MCF 10A (cell line): Measurements from ENCODE around the gene RHOU. TPM values are rescaled to one million over a fixed set of nuclear protein-coding genes. Genes with fewer than 3 reads are reported as not detected.

Source experiments
- BruUV-seq: library from RNA; stranded (reverse); fragments of 400-500 nt; replicated peaks from 2 replicates; lab custom pipeline; 2021; lab: Mats Ljungman, UMichigan
- CTCF ChIA-PET: fragments of 300-600 bp; sonication (Branson Sonifier 250); formaldehyde crosslinking; extraction: SDS; loops from one replicate; lab custom pipeline; 2021; ENCODE audit warnings: antibody characterized with exemption, inconsistent platforms; lab: Yijun Ruan, JAX
- POLR2A ChIA-PET: fragments of 300-600, 350-650 bp; sonication (Branson Sonifier 250); formaldehyde crosslinking; extraction: SDS; loops from one replicate; lab custom pipeline; 2020; ENCODE audit warnings: antibody characterized with exemption, inconsistent platforms; lab: Yijun Ruan, JAX
- DNase-seq: peaks from one replicate; pipeline ENCODE4 v3.0.0-alpha.2; 2018; ENCODE audit not compliant: unreplicated experiment
- H3K27ac Mint-ChIP-seq: one replicate; pipeline ENCODE4 v1.8.0; 2022; ENCODE audit warnings: mild to moderate bottlenecking, low read depth, mixed read lengths; ENCODE audit not compliant: unreplicated experiment
- H3K27me3 Mint-ChIP-seq: one replicate; pipeline ENCODE4 v1.8.0; 2022; ENCODE audit warnings: mixed read lengths; ENCODE audit not compliant: insufficient read depth, unreplicated experiment
- H3K36me3 Mint-ChIP-seq: one replicate; pipeline ENCODE4 v1.8.0; 2022; ENCODE audit warnings: mild to moderate bottlenecking, moderate library complexity, mixed read lengths; ENCODE audit not compliant: insufficient read depth, unreplicated experiment
- H3K4me1 Mint-ChIP-seq: one replicate; pipeline ENCODE4 v1.8.0; 2022; ENCODE audit warnings: mixed read lengths; ENCODE audit not compliant: insufficient read depth, unreplicated experiment
- H3K4me3 Mint-ChIP-seq: one replicate; pipeline ENCODE4 v1.8.0; 2022; ENCODE audit warnings: mild to moderate bottlenecking, moderate library complexity, mixed read lengths; ENCODE audit not compliant: unreplicated experiment
- H3K9me3 Mint-ChIP-seq: one replicate; pipeline ENCODE4 v1.8.0; 2022; ENCODE audit warnings: mixed read lengths; ENCODE audit not compliant: unreplicated experiment
- CTCF ChIP-seq: fragments of 200-600 bp; IDR thresholded peaks from one replicate; pipeline ENCODE4 v1.8.0; 2022; ENCODE audit warnings: antibody characterized with exemption, mild to moderate bottlenecking; ENCODE audit not compliant: unreplicated experiment
- intact Hi-C: fragments of 100-400 bp; cut with micrococcal nuclease; formaldehyde crosslinking; loops from 2 replicates; pipeline ENCODE4 v1.14.1; 2022
- total RNA-seq: library from RNA; stranded (reverse); gene quantifications from 2 replicates; pipeline ENCODE4 v1.2.3, GENCODE V29; 2022

Gene RHOU
- total RNA-seq, 1 experiment from 2014 or later, result 2.1 TPM

- no peak for TF ChIP-seq CTCF
- Mint-ChIP-seq H3K9me3 (no peaks in the 10 kb centered on the region), H3K27ac (no peak overlapping the region), H3K27me3 (no peaks in the 10 kb centered on the region), H3K36me3 (peaks cover 6% of the 10 kb centered on the region), H3K4me3 (no peak overlapping the region), H3K4me1 (peaks cover 18% of the 10 kb centered on the region)
- no TSS peak for BruUV-seq
- no peak for DNase-seq
- intact Hi-C loops, result loop anchor here (5.0 to 10.0 kb wide), 3 partner anchors 165 to 380 kb away; no protein-coding TSS in a partner anchor
- ChIA-PET POLR2A (interaction anchor here (0.9 to 1.5 kb wide), 4 partner anchors 65 to 492 kb away, joined by 3 to 4 read pairs (median 3); no protein-coding TSS in a partner anchor), CTCF (interaction anchor here (0.6 to 7.4 kb wide), 7 partner anchors 8 to 518 kb away, joined by 3 to 95 read pairs (median 4); no protein-coding TSS in a partner anchor)
Measured at GRCh38 chr1:228737601-228738041, 2.3 kb downstream of the RHOU start.

- Mint-ChIP-seq H3K9me3 (no peaks in the 10 kb centered on the region), H3K27me3 (no peaks in the 10 kb centered on the region), H3K36me3 (peaks cover 9% of the 10 kb centered on the region), H3K27ac (no peak overlapping the region), H3K4me1 (peaks cover 12% of the 10 kb centered on the region), H3K4me3 (no peak overlapping the region)
- CTCF ChIA-PET, result interaction anchor here (0.7 to 7.4 kb wide), 2 partner anchors 217 to 487 kb away, joined by 3 to 95 read pairs; no protein-coding TSS in a partner anchor
- POLR2A ChIA-PET, result interaction anchor here (0.7 to 1.8 kb wide), 3 partner anchors 11 to 488 kb away, joined by 3 to 5 read pairs (median 3); no protein-coding TSS in a partner anchor
- intact Hi-C loops, result loop anchor here (5.0 to 10.0 kb wide), 3 partner anchors 162 to 377 kb away; no protein-coding TSS in a partner anchor
- no peak for TF ChIP-seq CTCF
- BruUV-seq, result no TSS peak
- DNase-seq, result no peak
Measured at GRCh38 chr1:228739826-228740225, 4.5 kb downstream of the RHOU start.

- H3K27me3 Mint-ChIP-seq, result no peaks in the 10 kb centered on the region
- H3K9me3 Mint-ChIP-seq, result no peaks in the 10 kb centered on the region
- CTCF ChIA-PET, result interaction anchor here (1.0 to 7.4 kb wide), 3 partner anchors 416 to 486 kb away, joined by 5 to 95 read pairs (median 6); no protein-coding TSS in a partner anchor
- no peak overlapping the region for H3K4me3 Mint-ChIP-seq
- BruUV-seq, result no TSS peak
- H3K4me1 Mint-ChIP-seq, result peaks cover 12% of the 10 kb centered on the region
- intact Hi-C loops, result no loop called here
- no peak overlapping the region for H3K27ac Mint-ChIP-seq
- DNase-seq, result no peak
- peaks cover 9% of the 10 kb centered on the region for H3K36me3 Mint-ChIP-seq
- TF ChIP-seq CTCF, result no peak
- POLR2A ChIA-PET, result interaction anchor here (0.6 to 1.8 kb wide), 5 partner anchors 12 to 487 kb away, joined by 3 to 5 read pairs (median 3); no protein-coding TSS in a partner anchor
Measured at GRCh38 chr1:228740543-228741317, 5.5 kb downstream of the RHOU start.
